ENCODE data around the gene MAP3K20. TPM values are rescaled to one million over a fixed set of nuclear protein-coding genes. Genes with fewer than 3 reads are reported as not detected.
A peak's percentile ranks its signal among the peaks of the same experiment; 100 is the strongest.

Gene MAP3K20
- total and polyA plus RNA-seq, 2 experiments from 2014 or later, result 151 to 169 TPM

GRCh38 chr2:173229086-173229485 is 153.4 kb downstream of the MAP3K20 start:
- Histone ChIP-seq H3K9me3 (ENCODE audit: low read depth) (no peaks in the 10 kb centered on the region), H3K27me3 (no peaks in the 10 kb centered on the region), H3K4me1 (ENCODE audit: low read depth) (peaks cover 12% of the 10 kb centered on the region), H3K4me3 (no peak overlapping the region), H3K36me3 (no peaks in the 10 kb centered on the region), H3K27ac (no peak overlapping the region)
- no peak for DNase-seq (ENCODE audit: low read depth in 1 of 2, low spot score in 1 of 2)
- no peak for TF ChIP-seq CTCF (IDR thresholded peaks at IDR 0.05; ENCODE audit: low read depth, low read length)

- H3K27me3 ChIP-seq, result no peaks in the 10 kb centered on the region
- H3K36me3 ChIP-seq, result no peaks in the 10 kb centered on the region
- H3K27ac ChIP-seq, result no peak overlapping the region
- H3K4me1 ChIP-seq (ENCODE audit: low read depth), result peaks cover 12% of the 10 kb centered on the region
- TF ChIP-seq CTCF (IDR thresholded peaks at IDR 0.05; ENCODE audit: low read depth, low read length), result no peak
- H3K9me3 ChIP-seq (ENCODE audit: low read depth), result no peaks in the 10 kb centered on the region
- DNase-seq (ENCODE audit: low read depth in 1 of 2, low spot score in 1 of 2), result no peak
- H3K4me3 ChIP-seq, result no peak overlapping the region
Observed at GRCh38 chr2:173230181-173230580, 154.5 kb downstream of the MAP3K20 start.

- no peak for TF ChIP-seq CTCF (IDR thresholded peaks at IDR 0.05; ENCODE audit: low read depth, low read length)
- no peaks in the 10 kb centered on the region for H3K36me3 ChIP-seq
- DNase-seq (ENCODE audit: low read depth in 1 of 2, low spot score in 1 of 2), result peak in 1 of 2 donors; percentile 20
- H3K9me3 ChIP-seq (ENCODE audit: low read depth), result no peaks in the 10 kb centered on the region
- H3K4me3 ChIP-seq, result no peak overlapping the region
- no peaks in the 10 kb centered on the region for H3K27me3 ChIP-seq
- H3K27ac ChIP-seq, result peak overlapping the region; percentile 87
- H3K4me1 ChIP-seq (ENCODE audit: low read depth), result peaks cover 12% of the 10 kb centered on the region
Observed at GRCh38 chr2:173231042-173231441, 155.4 kb downstream of the MAP3K20 start.

- no peaks in the 10 kb centered on the region for H3K9me3 ChIP-seq (ENCODE audit: low read depth)
- H3K27me3 ChIP-seq, result no peaks in the 10 kb centered on the region
- H3K4me1 ChIP-seq (ENCODE audit: low read depth), result peaks cover 12% of the 10 kb centered on the region
- peak in 1 of 2 donors; percentile 62 for DNase-seq (ENCODE audit: low read depth in 1 of 2, low spot score in 1 of 2)
- TF ChIP-seq CTCF (IDR thresholded peaks at IDR 0.05; ENCODE audit: low read depth, low read length), result no peak
- H3K4me3 ChIP-seq, result no peak overlapping the region
- peak overlapping the region; percentile 87 for H3K27ac ChIP-seq
- H3K36me3 ChIP-seq, result no peaks in the 10 kb centered on the region
Observed at GRCh38 chr2:173231465-173231864, 155.8 kb downstream of the MAP3K20 start.

- Histone ChIP-seq H3K36me3 (no peaks in the 10 kb centered on the region), H3K4me3 (no peak overlapping the region), H3K9me3 (ENCODE audit: low read depth) (no peaks in the 10 kb centered on the region), H3K27ac (no peak overlapping the region), H3K4me1 (ENCODE audit: low read depth) (peaks cover 12% of the 10 kb centered on the region), H3K27me3 (no peaks in the 10 kb centered on the region)
- peak in 1 of 2 donors; percentile 45 for DNase-seq (ENCODE audit: low read depth in 1 of 2, low spot score in 1 of 2)
- no peak for TF ChIP-seq CTCF (IDR thresholded peaks at IDR 0.05; ENCODE audit: low read depth, low read length)
Observed at GRCh38 chr2:173232956-173233744, 157.5 kb downstream of the MAP3K20 start.
